NCI-H2227 (cell line): ENCODE data around the gene CSRP3.

Source experiments
- DNase-seq: peaks from one replicate; lab custom pipeline; 2025; ENCODE audit not compliant: unreplicated experiment; lab: John Stamatoyannopoulos, UW

CSRP3 gene

GRCh38 chr11:19226378-19227195, 24.8 kb upstream of the CSRP3 start:
- DNase-seq = no peak

- no peak for DNase-seq
These were observed 23.8 kb upstream of the CSRP3 start for GRCh38 chr11:19225581-19225980.

GRCh38 chr11:19225123-19225522, 23.3 kb upstream of the CSRP3 start:
- DNase-seq = no peak

GRCh38 chr11:19220903-19221724, 19.3 kb upstream of the CSRP3 start:
- no peak for DNase-seq

- DNase-seq = no peak
These were observed 17.1 kb upstream of the CSRP3 start for GRCh38 chr11:19218786-19219460.

GRCh38 chr11:19218216-19218615, 16.4 kb upstream of the CSRP3 start:
- DNase-seq = no peak

GRCh38 chr11:19216709-19217374, 15.1 kb upstream of the CSRP3 start:
- no peak for DNase-seq

GRCh38 chr11:19216021-19216420, 14.2 kb upstream of the CSRP3 start:
- DNase-seq = no peak

- no peak for DNase-seq
These were observed 8.0 kb upstream of the CSRP3 start for GRCh38 chr11:19209617-19210370.

- no peak for DNase-seq
These were observed 7.3 kb upstream of the CSRP3 start for GRCh38 chr11:19208959-19209546.

GRCh38 chr11:19208181-19208580, 6.4 kb upstream of the CSRP3 start:
- no peak for DNase-seq

GRCh38 chr11:19204836-19205235, 3.1 kb upstream of the CSRP3 start:
- DNase-seq = no peak

- no peak for DNase-seq
These were observed 1.2 kb downstream of the CSRP3 start for GRCh38 chr11:19200410-19201201.

- no peak for DNase-seq
These were observed 2.0 kb downstream of the CSRP3 start for GRCh38 chr11:19199771-19200170.

GRCh38 chr11:19199048-19199447, 2.7 kb downstream of the CSRP3 start:
- DNase-seq = no peak

GRCh38 chr11:19196432-19196831, 5.4 kb downstream of the CSRP3 start:
- no peak for DNase-seq

GRCh38 chr11:19194620-19195308, 7.0 kb downstream of the CSRP3 start:
- no peak for DNase-seq

GRCh38 chr11:19193916-19194315, 7.9 kb downstream of the CSRP3 start:
- DNase-seq = no peak
